IMR-90 (cell line): ENCODE results near the gene PRR19. TPM values are rescaled to one million over a fixed set of nuclear protein-coding genes. Genes with fewer than 3 reads are reported as not detected.

Experiments
- ATAC-seq: fragments of 200-7000 bp; cut with Tn5 transposase; 2 replicates; pipeline ENCODE4 v1.9.1; 2020; ENCODE audit warnings: low read depth, mild to moderate bottlenecking, moderate library complexity
- BruUV-seq: library from RNA; stranded (reverse); fragments of 400-500 nt; replicated peaks from 2 replicates; lab custom pipeline; 2021; lab: Mats Ljungman, UMichigan
- CTCF ChIA-PET: fragments of 300-600 bp; formaldehyde crosslinking; extraction: SDS; loops from one replicate; lab custom pipeline; 2021; ENCODE audit warnings: antibody characterized with exemption; lab: Yijun Ruan, JAX
- POLR2A ChIA-PET: fragments of 300-600 bp; sonication (Branson Sonifier 250); formaldehyde crosslinking; loops from one replicate; lab custom pipeline; 2022; ENCODE audit warnings: antibody characterized with exemption; ENCODE audit not compliant: unreplicated experiment; lab: Charles Lee
- DNase-seq: peaks from one replicate; pipeline ENCODE4 v3.0.0; 2013
- H2AFZ ChIP-seq: replicated peaks from 2 replicates; pipeline ENCODE3; 2013; ENCODE audit warnings: low read length, mild to moderate bottlenecking; ENCODE audit not compliant: poor library complexity
- H2AK5ac ChIP-seq: 2 replicates; pipeline ENCODE4 v1.6.1; 2013; ENCODE audit warnings: low read depth, low read length, inconsistent platforms
- H2AK9ac ChIP-seq: replicated peaks from 2 replicates; pipeline ENCODE3; 2013; ENCODE audit warnings: mild to moderate bottlenecking, low read depth, low read length, moderate library complexity; ENCODE audit not compliant: poor library complexity
- H2BK120ac ChIP-seq: 2 replicates; pipeline ENCODE4 v1.6.1; 2013; ENCODE audit warnings: low read depth, low read length, inconsistent platforms
- H2BK15ac ChIP-seq: 3 replicates; pipeline ENCODE4 v1.6.1; 2013; ENCODE audit warnings: low read depth, low read length, inconsistent platforms
- H2BK20ac ChIP-seq: 2 replicates; pipeline ENCODE4 v1.6.1; 2013; ENCODE audit warnings: low read depth, mild to moderate bottlenecking, inconsistent platforms, low read length, moderate library complexity
- H2BK5ac ChIP-seq: 2 replicates; pipeline ENCODE4 v1.6.1; 2013; ENCODE audit warnings: mild to moderate bottlenecking, low read depth, low read length, inconsistent platforms; ENCODE audit not compliant: poor library complexity, severe bottlenecking
- H3K14ac ChIP-seq: replicated peaks from 2 replicates; pipeline ENCODE4 v1.6.1; 2013; ENCODE audit warnings: low read depth, low read length, inconsistent platforms
- H3K18ac ChIP-seq: 2 replicates; pipeline ENCODE4 v1.6.1; 2013; ENCODE audit warnings: low read depth, low read length, control low read depth
- H3K23ac ChIP-seq: 2 replicates; pipeline ENCODE4 v1.6.1; 2013; ENCODE audit warnings: low read depth, low read length, inconsistent platforms
- H3K27ac ChIP-seq: 2 replicates; pipeline ENCODE4 v1.5.1; 2013; ENCODE audit warnings: mild to moderate bottlenecking, control low read depth, low read length; ENCODE audit not compliant: insufficient read depth
- H3K27me3 ChIP-seq: 2 replicates; pipeline ENCODE4 v1.6.1; 2013; ENCODE audit warnings: low read length; ENCODE audit not compliant: control insufficient read depth, insufficient read depth
- H3K36me3 ChIP-seq: 2 replicates; pipeline ENCODE4 v1.6.1; 2013; ENCODE audit warnings: low read length, mixed read lengths; ENCODE audit not compliant: control insufficient read depth, insufficient read depth
- H3K4ac ChIP-seq: 2 replicates; pipeline ENCODE4 v1.6.1; 2013; ENCODE audit warnings: low read depth, low read length, inconsistent platforms
- H3K4me1 ChIP-seq: 2 replicates; pipeline ENCODE4 v1.6.1; 2013; ENCODE audit warnings: low read length, mixed read lengths; ENCODE audit not compliant: control insufficient read depth, insufficient read depth
- H3K4me2 ChIP-seq: 2 replicates; pipeline ENCODE4 v1.6.1; 2013; ENCODE audit warnings: low read depth, mild to moderate bottlenecking, control low read depth, low read length, moderate library complexity
- H3K4me3 ChIP-seq: 2 replicates; pipeline ENCODE4 v1.5.1; 2013; ENCODE audit warnings: low read depth, mild to moderate bottlenecking, control low read depth, low read length, moderate library complexity; ENCODE audit not compliant: insufficient read depth
- H3K56ac ChIP-seq: 2 replicates; pipeline ENCODE4 v1.6.1; 2013; ENCODE audit warnings: low read length, inconsistent platforms; ENCODE audit not compliant: insufficient read depth; ENCODE audit errors: extremely low read depth
- H3K79me1 ChIP-seq, 2 experiments: 2 replicates each; pipeline ENCODE4 v1.6.1; 2013; ENCODE audit warnings: low read length in 2 of 2, inconsistent platforms in 1 of 2, low read depth in 1 of 2
- H3K9ac ChIP-seq: 2 replicates; pipeline ENCODE4 v1.6.1; 2013; ENCODE audit warnings: low read depth, low read length, control low read depth
- H3K9me1 ChIP-seq: 2 replicates; pipeline ENCODE4 v1.6.1; 2013; ENCODE audit warnings: low read length, inconsistent platforms; ENCODE audit not compliant: insufficient read depth
- H3K9me3 ChIP-seq: 2 replicates; pipeline ENCODE4 v1.6.1; 2013; ENCODE audit warnings: low read length; ENCODE audit not compliant: control insufficient read depth, insufficient read depth
- H4K20me1 ChIP-seq: 2 replicates; pipeline ENCODE4 v1.6.1; 2013; ENCODE audit warnings: low read length, inconsistent platforms; ENCODE audit not compliant: insufficient read depth
- H4K5ac ChIP-seq: 2 replicates; pipeline ENCODE4 v1.6.1; 2013; ENCODE audit warnings: mild to moderate bottlenecking, low read depth, low read length, control low read depth
- H4K8ac ChIP-seq, 2 experiments: 2 replicates each; pipeline ENCODE4 v1.6.1; 2013; ENCODE audit warnings: low read depth in 2 of 2, low read length in 2 of 2, control low read depth in 1 of 2, inconsistent platforms in 1 of 2
- H4K91ac ChIP-seq: 2 replicates; pipeline ENCODE4 v1.6.1; 2013; ENCODE audit warnings: low read depth, low read length, inconsistent platforms; ENCODE audit not compliant: insufficient read depth
- BHLHE40 ChIP-seq: fragments of 150-350 bp; IDR thresholded peaks from 2 replicates; pipeline ENCODE4 v1.6.1; 2016; ENCODE audit warnings: mild to moderate bottlenecking, low read depth, low read length
- CTCF ChIP-seq: conservative IDR thresholded peaks from 2 replicates; pipeline ENCODE4 v1.5.1; 2012; ENCODE audit warnings: mild to moderate bottlenecking, low read depth, low read length, improper control_type of control experiment
- MAFK ChIP-seq: IDR thresholded peaks from 2 replicates; pipeline ENCODE4 v1.6.1; 2012; ENCODE audit warnings: low read depth, low read length, improper control_type of control experiment
- NFE2L2 ChIP-seq: fragments of 150-350 bp; IDR thresholded peaks from 2 replicates; pipeline ENCODE4 v1.6.1; 2016; ENCODE audit warnings: low read depth, mild to moderate bottlenecking, low read length
- POLR2A ChIP-seq: IDR thresholded peaks from 2 replicates; pipeline ENCODE4 v1.6.1; 2012; ENCODE audit warnings: mild to moderate bottlenecking, low read depth, low read length
- RAD21 ChIP-seq: IDR thresholded peaks from 2 replicates; pipeline ENCODE4 v1.6.1; 2012; ENCODE audit warnings: low read length, improper control_type of control experiment
- RCOR1 ChIP-seq: IDR thresholded peaks from 2 replicates; pipeline ENCODE4 v1.6.1; 2012; ENCODE audit warnings: mild to moderate bottlenecking, low read length, improper control_type of control experiment; ENCODE audit not compliant: insufficient replicate concordance
- RFX5 ChIP-seq: IDR thresholded peaks from 2 replicates; pipeline ENCODE4 v1.8.0; 2012; ENCODE audit warnings: low read depth, mild to moderate bottlenecking, low read length, moderate library complexity
- SMC3 ChIP-seq: fragments of 150-350 bp; IDR thresholded peaks from 2 replicates; pipeline ENCODE4 v1.6.1; 2016; ENCODE audit warnings: low read depth, mild to moderate bottlenecking, antibody characterized with exemption, low read length, moderate library complexity
- WGBS, 2 experiments: methylation state at CpG; one replicate each; pipeline versions ENCODE4 v1.1.5 to v1.1.7; 2013; ENCODE audit warnings: missing lambda C conversion rate in 2 of 2; ENCODE audit not compliant: insufficient read length in 1 of 2; ENCODE audit errors: extremely low coverage in 2 of 2; 5-methylcytosine and 5-hydroxymethylcytosine counted together
- dilution Hi-C: fragments of 300-500 bp; cut with HindIII; formaldehyde crosslinking; loops from one replicate; pipeline ENCODE4 v1.14.3; 2018; ENCODE audit warnings: low sequenced_read_pairs; ENCODE audit not compliant: unreplicated experiment
- in situ Hi-C: fragments of 300-500 bp; cut with MboI; formaldehyde crosslinking; loops from 3 replicates; pipeline ENCODE4 v1.14.3; 2019; ENCODE audit warnings: low sequenced_read_pairs, inconsistent platforms, mixed read lengths
- intact Hi-C: fragments of 100-400 bp; cut with micrococcal nuclease; formaldehyde crosslinking; loops from 2 replicates; pipeline ENCODE4 v1.10.0; 2022
- polyA plus RNA-seq, 3 experiments: library from polyadenylated mRNA; depleted of rRNA; stranded (reverse); fragments of >200 nt; gene quantifications; 2 replicates each; pipeline ENCODE4 v1.2.3, GENCODE V29; 2012; ENCODE audit warnings: low replicate concordance in 1 of 3
- total RNA-seq: library from RNA; depleted of rRNA; stranded (reverse); fragments of >200 nt; gene quantifications from 2 replicates; pipeline ENCODE4 v1.2.3, GENCODE V29; 2012

PRR19 gene
- total and polyA plus RNA-seq, 2 of the 4 experiments (the other 2 are of a cell fraction) = 0.36 to 1.6 TPM

- CTCF ChIA-PET = no interaction called here
- in situ Hi-C loops (no loop called here), dilution Hi-C loops (no loop called here), intact Hi-C loops (no loop called here)
- no peak overlapping the region for H2BK15ac ChIP-seq
- H3K4ac ChIP-seq = no peak overlapping the region
- H4K91ac ChIP-seq = no peak overlapping the region
- ATAC-seq (peak; percentile 46), DNase-seq (no peak)
- peak overlapping the region; percentile 55 for H2AK9ac ChIP-seq
- no peak overlapping the region for H3K14ac ChIP-seq
- H3K9me1 ChIP-seq = peaks cover 4% of the 10 kb centered on the region; the same call in 1 of the 2 replicates
- H2BK5ac ChIP-seq = no peak overlapping the region
- H3K27ac ChIP-seq = no peak overlapping the region
- no peak overlapping the region for H3K9ac ChIP-seq
- no peak overlapping the region for H3K23ac ChIP-seq
- TF ChIP-seq MAFK (no peak), CTCF (peak; percentile 68), NFE2L2 (no peak), SMC3 (peak; percentile 65), RCOR1 (no peak), POLR2A (no peak), RFX5 (no peak), BHLHE40 (no peak), RAD21 (peak; percentile 68)
- no peak overlapping the region for H4K5ac ChIP-seq
- no peak overlapping the region for H2AK5ac ChIP-seq
- no peak overlapping the region for H2BK20ac ChIP-seq
- H3K4me3 ChIP-seq = no peak overlapping the region
- WGBS, 2 experiments = 91% methylated on average over 19 of the region's 31 CpGs; no CpG with 5 or more reads in 1 of the 2 experiments
- H2BK120ac ChIP-seq = no peak overlapping the region
- BruUV-seq = no TSS peak
- H4K8ac ChIP-seq = no peak overlapping the region
- H3K56ac ChIP-seq = no peak overlapping the region
- H3K18ac ChIP-seq = no peak overlapping the region
- POLR2A ChIA-PET = no interaction called here
- H3K4me2 ChIP-seq = no peak overlapping the region
- peaks cover 7% of the 10 kb centered on the region; the same call in 1 of the 2 replicates for H3K4me1 ChIP-seq
- peak overlapping the region; percentile 58 for H2AFZ ChIP-seq
- no peaks in the 10 kb centered on the region for H3K9me3 ChIP-seq
- H3K36me3 ChIP-seq = peaks cover 76% of the 10 kb centered on the region
- no peaks in the 10 kb centered on the region for H3K27me3 ChIP-seq
- H4K20me1 ChIP-seq = peaks cover 14% of the 10 kb centered on the region
- H3K79me1 ChIP-seq = peaks cover 15 to 22% of the 10 kb centered on the region in 2 experiments
These were observed 11.2 kb upstream of the PRR19 start for GRCh38 chr19:42290523-42291434.
